H1 (cell line): ENCODE results near the gene LRRK1. TPM values are rescaled to one million over a fixed set of nuclear protein-coding genes. Genes with fewer than 3 reads are reported as not detected.

Experiments
- CTCF ChIA-PET: fragments of 300-600 bp; sonication (Branson Sonifier 250); formaldehyde crosslinking; loops from one replicate; lab custom pipeline; 2021; ENCODE audit not compliant: partially characterized antibody; lab: Charles Lee
- POLR2A ChIA-PET: fragments of 300-600 bp; sonication (Branson Sonifier 250); formaldehyde crosslinking; loops from one replicate; lab custom pipeline; 2021; ENCODE audit warnings: inconsistent platforms; ENCODE audit not compliant: partially characterized antibody; lab: Charles Lee
- DNase-seq, 2 experiments: peaks; one replicate each; pipeline versions ENCODE4 v3.0.0 to v3.0.0-alpha.2; 2010 to 2022; ENCODE audit warnings: low spot score in 2 of 2, low read depth in 1 of 2, mixed read lengths in 1 of 2
- FAIRE-seq: peaks from 2 replicates; lab custom pipeline; 2011; peaks lifted over from hg19 to GRCh38; lab: Jason Lieb, UNC
- H2AFZ ChIP-seq: 2 replicates; pipeline ENCODE4 v1.8.1; 2012; ENCODE audit warnings: low read length, inconsistent platforms
- H2AK5ac ChIP-seq: 2 replicates; pipeline ENCODE4 v1.6.1; 2013; ENCODE audit warnings: low read depth, low read length
- H2BK120ac ChIP-seq: replicated peaks from 2 replicates; pipeline ENCODE3; 2013; ENCODE audit warnings: low read depth, low read length, inconsistent platforms
- H2BK12ac ChIP-seq: 2 replicates; pipeline ENCODE4 v1.6.1; 2013; ENCODE audit warnings: low read depth, low read length
- H2BK15ac ChIP-seq: 2 replicates; pipeline ENCODE4 v1.6.1; 2013; ENCODE audit warnings: low read length
- H2BK20ac ChIP-seq: 2 replicates; pipeline ENCODE4 v1.6.1; 2013; ENCODE audit warnings: low read length
- H2BK5ac ChIP-seq: 2 replicates; pipeline ENCODE4 v1.6.1; 2013; ENCODE audit warnings: low read depth, low read length
- H3K14ac ChIP-seq: 2 replicates; pipeline ENCODE4 v1.6.1; 2013; ENCODE audit warnings: inconsistent platforms; ENCODE audit not compliant: insufficient read length
- H3K18ac ChIP-seq: 2 replicates; pipeline ENCODE4 v1.6.1; 2013; ENCODE audit warnings: low read length; ENCODE audit errors: extremely low read depth
- H3K23ac ChIP-seq: 2 replicates; pipeline ENCODE4 v1.6.1; 2013; ENCODE audit warnings: inconsistent platforms; ENCODE audit not compliant: insufficient read length
- H3K23me2 ChIP-seq: 2 replicates; pipeline ENCODE4 v1.6.1; 2013; ENCODE audit warnings: low read depth, low read length
- H3K27ac ChIP-seq: 2 replicates; pipeline ENCODE4 v1.6.1; 2011; ENCODE audit warnings: low read depth, low read length, inconsistent platforms
- H3K27me3 ChIP-seq, 4 experiments: replicated peaks in 1 of 4; 1 replicate in 1 of 4; 2 replicates in 3 of 4; pipeline versions ENCODE4 v1.6.1 to v1.8.1; 2011 to 2013; ENCODE audit warnings: low read length in 3 of 4, mild to moderate bottlenecking in 3 of 4, inconsistent platforms in 2 of 4, mixed read lengths in 2 of 4, moderate library complexity in 1 of 4; ENCODE audit not compliant: control insufficient read depth in 3 of 4, insufficient read depth in 3 of 4; ENCODE audit errors: extremely low read depth in 1 of 4
- H3K36me3 ChIP-seq, 4 experiments: 2 replicates each; pipeline versions ENCODE4 v1.6.1 to v1.8.1; 2011 to 2013; ENCODE audit warnings: mild to moderate bottlenecking in 4 of 4, low read length in 3 of 4, moderate library complexity in 2 of 4, control low read depth in 1 of 4, inconsistent platforms in 1 of 4; ENCODE audit not compliant: insufficient read depth in 4 of 4, control insufficient read depth in 2 of 4
- H3K4ac ChIP-seq: replicated peaks from 2 replicates; pipeline ENCODE3; 2013; ENCODE audit warnings: low read length, low read depth, mixed read lengths, inconsistent platforms; ENCODE audit not compliant: insufficient read length
- H3K4me1 ChIP-seq, 4 experiments: replicated peaks in 1 of 4; 1 replicate in 1 of 4; 2 replicates in 3 of 4; pipeline versions ENCODE4 v1.6.1 to v1.8.1; 2011 to 2013; ENCODE audit warnings: low read length in 3 of 4, inconsistent platforms in 2 of 4, mixed read lengths in 1 of 4; ENCODE audit not compliant: insufficient read depth in 4 of 4, control insufficient read depth in 3 of 4
- H3K4me2 ChIP-seq, 2 experiments: 2 replicates each; pipeline versions ENCODE4 v1.6.1 to v1.8.1; 2011 to 2013; ENCODE audit warnings: low read depth in 2 of 2, low read length in 2 of 2, control low read depth in 1 of 2, inconsistent platforms in 1 of 2, mild to moderate bottlenecking in 1 of 2; ENCODE audit not compliant: insufficient read depth in 1 of 2
- H3K4me3 ChIP-seq, 4 experiments: fragments of 200-600, 300-600 bp in 1 of 4; sonication (generic), shearing (Covaris generic), sonication (Bioruptor Twin) in 1 of 4; 2 replicates each; pipeline versions ENCODE4 v1.5.1 to v1.8.1; 2011 to 2016; ENCODE audit warnings: low read length in 4 of 4, low read depth in 3 of 4, control low read depth in 2 of 4, inconsistent platforms in 2 of 4, mild to moderate bottlenecking in 2 of 4, mixed read lengths in 1 of 4, moderate library complexity in 1 of 4; ENCODE audit not compliant: insufficient read depth in 2 of 4; ENCODE audit errors: extremely low read depth in 1 of 4
- H3K56ac ChIP-seq: replicated peaks from 2 replicates; pipeline ENCODE3; 2013; ENCODE audit warnings: low read depth, mild to moderate bottlenecking, mixed read lengths, low read length, inconsistent platforms; ENCODE audit not compliant: insufficient read length
- H3K79me1 ChIP-seq: 2 replicates; pipeline ENCODE4 v1.6.1; 2013; ENCODE audit warnings: low read depth, low read length, control low read depth
- H3K79me2 ChIP-seq, 2 experiments: 2 replicates each; pipeline versions ENCODE4 v1.6.1 to v1.8.1; 2012 to 2013; ENCODE audit warnings: low read length in 2 of 2, mild to moderate bottlenecking in 2 of 2, inconsistent platforms in 1 of 2; ENCODE audit not compliant: insufficient read depth in 2 of 2, control insufficient read depth in 1 of 2
- H3K9ac ChIP-seq, 4 experiments: replicated peaks in 1 of 4; 1 replicate in 1 of 4; 2 replicates in 3 of 4; pipeline versions ENCODE4 v1.6.1 to v1.8.1; 2011 to 2013; ENCODE audit warnings: low read depth in 3 of 4, low read length in 3 of 4, control low read depth in 2 of 4, mild to moderate bottlenecking in 2 of 4, moderate library complexity in 2 of 4, inconsistent platforms in 1 of 4; ENCODE audit errors: extremely low read depth in 1 of 4
- H3K9me3 ChIP-seq, 2 experiments: 2 replicates each; pipeline versions ENCODE4 v1.6.1 to v1.8.1; 2012 to 2013; ENCODE audit warnings: mild to moderate bottlenecking in 2 of 2, moderate library complexity in 2 of 2, control low read depth in 1 of 2, inconsistent platforms in 1 of 2, low read depth in 1 of 2, low read length in 1 of 2, mixed read lengths in 1 of 2; ENCODE audit not compliant: insufficient read depth in 2 of 2
- H4K20me1 ChIP-seq, 2 experiments: replicated peaks in 1 of 2; 2 replicates each; pipeline versions ENCODE3 to v1.8.1; 2011 to 2013; ENCODE audit warnings: inconsistent platforms in 2 of 2, low read length in 2 of 2, mild to moderate bottlenecking in 1 of 2; ENCODE audit not compliant: insufficient read depth in 2 of 2, control insufficient read depth in 1 of 2
- H4K5ac ChIP-seq: 2 replicates; pipeline ENCODE4 v1.6.1; 2013; ENCODE audit warnings: low read length, low read depth, mixed read lengths, inconsistent platforms; ENCODE audit not compliant: insufficient read length
- H4K8ac ChIP-seq: 2 replicates; pipeline ENCODE4 v1.8.0; 2013; ENCODE audit warnings: mild to moderate bottlenecking, moderate library complexity, low read length, inconsistent platforms; ENCODE audit not compliant: insufficient read depth; ENCODE audit errors: extremely low read depth
- H4K91ac ChIP-seq: replicated peaks from 2 replicates; pipeline ENCODE3; 2013; ENCODE audit warnings: low read length, mixed read lengths, inconsistent platforms; ENCODE audit not compliant: insufficient read length
- TEAD4 ChIP-seq: IDR thresholded peaks from 2 replicates; pipeline ENCODE4 v1.6.1; 2012; ENCODE audit warnings: low read depth, low read length, inconsistent platforms, mixed read lengths
- WGBS, 2 experiments: shearing (Covaris generic) in 1 of 2; methylation state at CpG; one replicate each; pipeline versions ENCODE4 v1.1.6 to v1.1.7; 2013 to 2015; ENCODE audit warnings: low lambda C conversion rate in 2 of 2, mixed read lengths in 2 of 2, inconsistent platforms in 1 of 2, low coverage in 1 of 2, missing lambda C conversion rate in 1 of 2; ENCODE audit not compliant: insufficient replicate concordance in 2 of 2, insufficient coverage in 1 of 2, insufficient read length in 1 of 2; ENCODE audit errors: extremely low coverage in 1 of 2, missing lambda C conversion rate in 1 of 2; 5-methylcytosine and 5-hydroxymethylcytosine counted together
- polyA plus RNA-seq, 7 experiments: library from polyadenylated mRNA; depleted of rRNA in 3 of 7; stranded (reverse) in 5 of 7; unstranded in 2 of 7; fragments of >200 nt in 5 of 7; fragments of 200-250 nt in 2 of 7; gene quantifications; 1 replicate in 5 of 7; 2 replicates in 1 of 7; 4 replicates in 1 of 7; pipeline versions ENCODE4 v1.2.1 to v1.2.3, GENCODE V29; 2011 to 2013; ENCODE audit warnings: missing spikeins in 2 of 7, mixed read lengths in 2 of 7
- total RNA-seq: library from RNA; stranded (reverse); fragmentation: NEBNext Ultra II Directional; extraction: Animal tissue kit (Norgen Biotek cat#: 25700); gene quantifications from 2 replicates; pipeline ENCODE4 v1.2.1, GENCODE V29; 2021

LRRK1 gene
- total and polyA plus RNA-seq, 2 of the 8 experiments (the other 6 are each of a cell fraction or from before 2014, with no cell fraction given) = 1.2 to 3.6 TPM

DNA sequence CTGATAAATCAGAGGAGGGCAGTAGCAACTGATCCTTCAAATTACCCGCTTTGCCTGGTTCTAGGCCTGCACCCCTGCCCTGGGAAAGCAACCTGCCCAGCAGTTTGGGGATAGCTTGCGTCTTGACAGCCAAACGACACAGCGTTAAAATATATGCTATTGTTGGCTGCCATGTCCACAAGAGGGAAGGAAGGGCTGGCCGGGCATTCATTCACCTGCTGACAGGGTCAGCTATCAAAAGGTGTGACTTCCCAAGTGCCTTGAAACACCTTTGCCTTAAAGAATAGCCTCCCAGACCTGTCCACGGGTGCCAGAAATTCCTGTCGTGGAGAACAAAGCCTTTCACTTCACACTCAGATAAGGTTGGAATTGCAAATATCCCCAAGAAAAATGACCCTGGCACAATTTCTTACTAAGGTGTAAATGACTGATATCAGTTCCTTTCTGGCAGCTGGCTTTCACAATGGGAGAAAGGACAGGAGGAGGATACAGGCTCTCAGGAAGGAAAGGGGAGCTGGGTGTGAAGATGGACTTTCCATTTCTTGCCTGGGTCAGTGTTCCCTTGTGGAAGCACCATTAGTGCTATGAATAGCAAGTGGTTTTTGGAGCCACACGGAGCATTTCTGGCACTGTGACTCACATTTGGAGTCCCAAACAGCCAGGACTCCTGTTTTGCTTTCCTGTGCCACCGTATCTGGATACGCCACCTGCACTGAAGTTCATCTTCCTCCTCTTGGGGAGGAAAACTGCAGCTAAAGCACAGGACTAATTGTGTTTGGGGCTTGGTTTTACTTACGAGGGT, 20.3 kb upstream of the LRRK1 start:
- Histone ChIP-seq H2BK15ac (no peak overlapping the region), H3K56ac (no peak overlapping the region), H3K14ac (no peak overlapping the region), H3K9me3 (no peaks in the 10 kb centered on the region), H3K23me2 (no peaks in the 10 kb centered on the region), H2AFZ (no peak overlapping the region), H2AK5ac (no peak overlapping the region), H3K23ac (no peak overlapping the region), H3K27ac (no peak overlapping the region), H4K91ac (no peak overlapping the region), H3K36me3 (no peaks in the 10 kb centered on the region), H3K4me3 (no peak overlapping the region), H3K4ac (no peak overlapping the region), H3K4me1 (peaks cover 0 to 10% (median 3%) of the 10 kb centered on the region in 4 experiments; a peak in 5 of 7 replicates), H3K9ac (no peak overlapping the region), H2BK5ac (no peak overlapping the region), H3K27me3 (no peaks in the 10 kb centered on the region), H3K4me2 (no peak overlapping the region), H4K20me1 (no peaks in the 10 kb centered on the region), H2BK120ac (no peak overlapping the region), H3K79me2 (no peaks in the 10 kb centered on the region), H4K5ac (no peak overlapping the region), H3K18ac (no peak overlapping the region), H2BK12ac (no peak overlapping the region), H2BK20ac (no peak overlapping the region), H4K8ac (no peak overlapping the region), H3K79me1 (no peaks in the 10 kb centered on the region)
- ChIA-PET CTCF (interaction anchor here (0.7 to 13.4 kb wide), 8 partner anchors 8 to 228 kb away, joined by 3 to 150 read pairs (median 6); partner anchors contain the start of gene LRRK1), POLR2A (interaction anchor here (1.3 to 1.4 kb wide), 2 partner anchors 10 to 149 kb away, joined by 4 read pairs; no protein-coding TSS in a partner anchor)
- DNase-seq = no peak
- FAIRE-seq = no peak
- 93% methylated on average over 11 of the region's 11 CpGs; no CpG with 5 or more reads in 1 of the 2 experiments for WGBS, 2 experiments
- no peak for TF ChIP-seq TEAD4
